Large intestine (tissue), 12 donors: ENCODE results near the gene MGST2. TPM values are rescaled to one million over a fixed set of nuclear protein-coding genes. Genes with fewer than 3 reads are reported as not detected.
A peak's percentile ranks its signal among the peaks of the same experiment; 100 is the strongest.

Experiments used
- DNase-seq, 2 donors: peaks; one replicate each; pipeline versions ENCODE4 v3.0.0 to v3.0.0-alpha.2; 2013
- H3K27ac ChIP-seq: one replicate; pipeline ENCODE4 v1.5.1; 2013; ENCODE audit warnings: low read length
- H3K27me3 ChIP-seq: 2 replicates; pipeline ENCODE4 v1.6.1; 2013; ENCODE audit warnings: low read length; ENCODE audit not compliant: control insufficient read depth, insufficient read depth
- H3K36me3 ChIP-seq: 2 replicates; pipeline ENCODE4 v1.6.1; 2013; ENCODE audit warnings: low read length; ENCODE audit not compliant: control insufficient read depth, insufficient read depth
- H3K4me1 ChIP-seq: one replicate; pipeline ENCODE4 v1.6.1; 2013; ENCODE audit warnings: low read length; ENCODE audit not compliant: control insufficient read depth, insufficient read depth
- H3K4me3 ChIP-seq: one replicate; pipeline ENCODE4 v1.5.1; 2013; ENCODE audit warnings: low read length
- H3K9me3 ChIP-seq: one replicate; pipeline ENCODE4 v1.6.1; 2013; ENCODE audit warnings: mild to moderate bottlenecking, low read depth, low read length, moderate library complexity; ENCODE audit not compliant: control insufficient read depth
- WGBS: methylation state at CpG from one replicate; pipeline ENCODE4 v1.1.5; 2013; ENCODE audit warnings: low lambda C conversion rate; ENCODE audit not compliant: insufficient coverage; 5-methylcytosine and 5-hydroxymethylcytosine counted together
- long read RNA-seq, 11 donors: transcript quantifications; one replicate each; lab custom pipeline, GENCODE V29; 2026
- polyA plus RNA-seq: library from polyadenylated mRNA; unstranded; fragments of 120-200 nt; gene quantifications from one replicate; pipeline ENCODE4 v1.2.1, GENCODE V29; 2013

The MGST2 gene
- 126 TPM for polyA plus RNA-seq
- long read RNA-seq, donor 1, transcript MGST2-201 (5 exons, 801 nt) = major isoform, 40 of 60 reads
- long read RNA-seq, donor 1, partial matches to known transcripts = 17 of 60 reads
- long read RNA-seq, donor 1, other reads (novel, unspliced or antisense) = 0 of 60 reads
- long read RNA-seq, donor 2, transcript MGST2-201 (5 exons, 801 nt) = major isoform, 102 of 168 reads
- long read RNA-seq, donor 2, partial matches to known transcripts = 62 of 168 reads
- long read RNA-seq, donor 2, other reads (novel, unspliced or antisense) = 0 of 168 reads
- long read RNA-seq, donor 3, transcript MGST2-204 (4 exons, 634 nt) = minor isoform, 9 of 318 reads
- long read RNA-seq, donor 3, transcript MGST2-201 (5 exons, 801 nt) = major isoform, 156 of 318 reads
- long read RNA-seq, donor 3, partial matches to known transcripts = 149 of 318 reads
- long read RNA-seq, donor 3, other reads (novel, unspliced or antisense) = 0 of 318 reads
- long read RNA-seq, donor 4, transcript MGST2-201 (5 exons, 801 nt) = major isoform, 21 of 22 reads
- long read RNA-seq, donor 4, partial matches to known transcripts = 0 of 22 reads
- long read RNA-seq, donor 4, other reads (novel, unspliced or antisense) = 0 of 22 reads
- long read RNA-seq, donor 5, transcript MGST2-201 (5 exons, 801 nt) = major isoform, 45 of 59 reads
- long read RNA-seq, donor 5, partial matches to known transcripts = 14 of 59 reads
- long read RNA-seq, donor 5, other reads (novel, unspliced or antisense) = 0 of 59 reads
- long read RNA-seq, donor 6, transcript MGST2-201 (5 exons, 801 nt) = major isoform, 67 of 111 reads
- long read RNA-seq, donor 6, partial matches to known transcripts = 40 of 111 reads
- long read RNA-seq, donor 6, other reads (novel, unspliced or antisense) = 0 of 111 reads
- long read RNA-seq, donor 7, transcript MGST2-201 (5 exons, 801 nt) = major isoform, 38 of 55 reads
- long read RNA-seq, donor 7, partial matches to known transcripts = 17 of 55 reads
- long read RNA-seq, donor 7, other reads (novel, unspliced or antisense) = 0 of 55 reads
- long read RNA-seq, donor 8, transcript MGST2-204 (4 exons, 634 nt) = minor isoform, 7 of 272 reads
- long read RNA-seq, donor 8, transcript MGST2-201 (5 exons, 801 nt) = major isoform, 160 of 272 reads
- long read RNA-seq, donor 8, partial matches to known transcripts = 102 of 272 reads
- long read RNA-seq, donor 8, other reads (novel, unspliced or antisense) = 0 of 272 reads
- long read RNA-seq, donor 9, transcript MGST2-201 (5 exons, 801 nt) = major isoform, 121 of 191 reads
- long read RNA-seq, donor 9, transcript MGST2-205 (6 exons, 437 nt) = minor isoform, 5 of 191 reads
- long read RNA-seq, donor 9, partial matches to known transcripts = 60 of 191 reads
- long read RNA-seq, donor 9, other reads (novel, unspliced or antisense) = 0 of 191 reads
- long read RNA-seq, donor 10, transcript MGST2-204 (4 exons, 634 nt) = minor isoform, 6 of 232 reads
- long read RNA-seq, donor 10, transcript MGST2-201 (5 exons, 801 nt) = major isoform, 151 of 232 reads
- long read RNA-seq, donor 10, partial matches to known transcripts = 72 of 232 reads
- long read RNA-seq, donor 10, other reads (novel, unspliced or antisense) = 0 of 232 reads
- long read RNA-seq, donor 11, transcript MGST2-201 (5 exons, 801 nt) = major isoform, 61 of 128 reads
- long read RNA-seq, donor 11, partial matches to known transcripts = 62 of 128 reads
- long read RNA-seq, donor 11, other reads (novel, unspliced or antisense) = 0 of 128 reads

DNA sequence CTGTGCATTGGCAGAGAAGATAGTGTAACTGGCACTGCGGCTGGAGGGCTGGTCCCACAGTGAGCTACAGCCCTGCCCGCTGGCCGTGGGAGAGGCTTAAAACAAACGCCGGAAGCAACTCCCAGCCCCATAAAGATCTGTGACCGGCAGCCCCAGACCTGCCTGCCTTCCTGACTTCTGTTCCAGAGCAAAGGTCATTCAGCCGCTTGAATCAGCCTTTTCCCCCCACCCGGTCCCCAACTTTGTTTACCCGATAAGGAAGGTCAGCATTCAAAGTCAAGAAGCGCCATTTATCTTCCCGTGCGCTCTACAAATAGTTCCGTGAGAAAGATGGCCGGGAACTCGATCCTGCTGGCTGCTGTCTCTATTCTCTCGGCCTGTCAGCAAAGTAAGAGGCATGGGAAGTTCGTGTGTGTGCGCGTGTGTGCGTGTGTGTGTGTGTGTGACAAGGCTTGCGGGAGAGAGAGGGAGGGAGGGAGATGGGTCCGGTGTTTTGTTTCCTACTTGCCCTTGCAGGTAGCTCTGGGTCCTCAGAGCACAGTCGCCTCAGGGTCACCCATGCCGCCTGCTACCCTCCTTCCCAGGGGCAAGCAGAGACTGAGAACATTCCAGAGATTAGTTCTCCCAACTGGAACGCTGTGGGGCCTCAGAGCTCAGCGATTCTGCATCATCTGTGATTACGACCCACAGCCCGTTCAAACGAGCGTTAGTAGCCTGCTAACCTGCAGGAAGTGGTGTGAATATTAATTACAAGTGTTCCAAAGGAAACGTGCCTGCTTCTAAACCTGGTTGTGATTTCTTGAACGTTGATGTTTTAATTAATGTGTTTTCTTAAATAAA, at the start of gene MGST2:
TSS of gene MGST2 (plus strand) at position 130 of the 840 bp plus-strand sequence. CDS start at position 331, 201 bp downstream.
- no peaks in the 10 kb centered on the region for H3K27me3 ChIP-seq
- WGBS = no CpG with 5 or more reads among the region's 32 CpGs
- H3K4me1 ChIP-seq = peaks cover 50% of the 10 kb centered on the region

DNA sequence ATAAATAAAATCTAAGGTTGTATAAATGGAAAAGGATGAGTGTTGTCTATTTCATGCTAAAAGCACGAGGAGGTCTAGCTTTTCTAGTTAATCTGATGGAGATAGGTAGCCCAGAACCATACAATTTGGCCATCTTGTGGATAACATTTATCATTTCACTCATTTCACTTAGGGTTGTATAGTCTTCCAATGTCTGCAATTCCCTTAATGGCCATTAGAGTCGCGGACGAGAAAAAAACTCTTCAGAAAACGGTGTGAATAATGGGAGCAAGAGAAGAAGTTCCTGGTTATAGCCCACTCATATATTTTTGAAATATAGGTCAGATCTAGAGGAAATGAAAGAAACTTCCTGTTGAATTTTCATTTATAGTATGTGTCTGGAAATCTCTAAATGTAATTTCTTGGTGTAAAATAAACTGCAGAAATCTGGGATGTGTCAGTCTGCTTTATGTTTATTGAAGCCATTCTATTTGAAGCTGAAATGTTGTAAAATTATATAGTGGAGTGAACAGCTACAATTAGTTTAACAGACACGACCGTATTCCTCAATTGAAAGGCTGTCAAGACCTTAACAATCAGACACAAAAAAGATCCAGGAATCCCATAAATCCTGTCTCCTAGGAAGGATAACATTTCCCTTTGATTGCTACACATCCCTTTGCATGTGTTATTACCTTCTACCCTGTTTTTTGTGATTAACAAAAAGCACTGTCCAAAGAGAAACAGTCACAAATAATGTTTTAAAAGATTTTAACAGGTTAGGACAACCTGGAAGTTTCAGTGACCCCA, 47.7 kb upstream of the MGST2 start:
- no peaks in the 10 kb centered on the region for H3K9me3 ChIP-seq
- no peak for DNase-seq
- no peak overlapping the region for H3K27ac ChIP-seq
- no peaks in the 10 kb centered on the region for H3K36me3 ChIP-seq
- whole genome bisulfite sequencing = 67% methylated on average over 1 of the region's 7 CpGs
- H3K4me1 ChIP-seq = no peaks in the 10 kb centered on the region
- H3K4me3 ChIP-seq = no peak overlapping the region
- no peaks in the 10 kb centered on the region for H3K27me3 ChIP-seq

More for the DNA sequence above, at the start of gene MGST2:
- peak; percentile 93 to 98 for DNase-seq
- H3K9me3 ChIP-seq = no peaks in the 10 kb centered on the region
- H3K36me3 ChIP-seq = no peaks in the 10 kb centered on the region
- H3K27ac ChIP-seq = peak within 1 kb of the TSS; percentile 93
- peak within 1 kb of the TSS; percentile 57 for H3K4me3 ChIP-seq

DNA sequence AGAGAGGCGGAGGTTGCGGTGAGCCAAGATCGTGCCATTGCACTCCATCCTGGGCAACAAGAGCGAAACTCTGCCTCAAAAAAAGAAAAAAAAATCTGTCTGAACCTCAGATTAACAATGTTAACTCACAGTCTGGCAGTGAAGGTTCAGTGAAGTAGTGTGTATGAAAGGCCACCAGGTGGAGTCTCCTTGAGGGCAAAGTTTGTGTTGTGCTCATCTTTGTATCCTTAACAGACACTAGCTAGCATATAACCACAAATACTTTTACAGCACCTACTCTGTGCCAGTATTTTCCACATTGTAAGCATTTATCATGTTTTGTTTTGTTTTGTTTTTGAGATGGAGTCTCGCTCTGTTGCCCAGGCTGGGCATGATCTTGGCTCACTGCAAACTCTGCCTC, 46.0 kb upstream of the MGST2 start:
- H3K36me3 ChIP-seq = no peaks in the 10 kb centered on the region

DNA sequence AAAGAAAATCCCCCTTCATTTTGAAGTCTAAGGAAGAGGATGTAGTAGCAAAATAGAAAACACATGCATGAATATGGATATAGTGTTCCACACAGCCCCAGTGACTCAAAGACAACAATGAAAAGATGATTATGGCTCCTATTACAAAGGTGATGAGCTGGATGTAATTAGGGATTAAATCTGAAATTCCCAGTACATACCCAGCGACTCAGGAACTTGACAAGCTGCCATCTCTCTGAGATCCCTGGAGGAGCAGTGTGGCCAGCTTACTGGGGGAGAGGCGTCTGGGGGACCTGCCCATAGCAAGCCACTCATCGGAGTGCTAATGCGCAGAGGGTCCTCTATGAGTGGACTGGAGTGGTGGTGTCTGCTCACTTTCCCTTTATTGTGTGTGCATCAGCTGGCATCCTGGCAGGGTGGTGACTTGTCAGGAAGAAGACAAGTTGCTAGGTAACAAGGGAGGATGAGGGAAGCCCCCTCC, 42.7 kb upstream of the MGST2 start:
- H3K4me1 ChIP-seq = no peaks in the 10 kb centered on the region
- no peaks in the 10 kb centered on the region for H3K36me3 ChIP-seq
- no CpG with 5 or more reads among the region's 4 CpGs for WGBS
- DNase-seq = no peak
- H3K27ac ChIP-seq = no peak overlapping the region
- H3K4me3 ChIP-seq = no peak overlapping the region
- H3K9me3 ChIP-seq = no peaks in the 10 kb centered on the region
- no peaks in the 10 kb centered on the region for H3K27me3 ChIP-seq

More for the DNA sequence above, 46.0 kb upstream of the MGST2 start:
- no peaks in the 10 kb centered on the region for H3K4me1 ChIP-seq
- no peak overlapping the region for H3K4me3 ChIP-seq
- no peaks in the 10 kb centered on the region for H3K9me3 ChIP-seq
- DNase-seq = no peak
- H3K27me3 ChIP-seq = no peaks in the 10 kb centered on the region
- no peak overlapping the region for H3K27ac ChIP-seq
- WGBS = no CpG with 5 or more reads among the region's 5 CpGs

DNA sequence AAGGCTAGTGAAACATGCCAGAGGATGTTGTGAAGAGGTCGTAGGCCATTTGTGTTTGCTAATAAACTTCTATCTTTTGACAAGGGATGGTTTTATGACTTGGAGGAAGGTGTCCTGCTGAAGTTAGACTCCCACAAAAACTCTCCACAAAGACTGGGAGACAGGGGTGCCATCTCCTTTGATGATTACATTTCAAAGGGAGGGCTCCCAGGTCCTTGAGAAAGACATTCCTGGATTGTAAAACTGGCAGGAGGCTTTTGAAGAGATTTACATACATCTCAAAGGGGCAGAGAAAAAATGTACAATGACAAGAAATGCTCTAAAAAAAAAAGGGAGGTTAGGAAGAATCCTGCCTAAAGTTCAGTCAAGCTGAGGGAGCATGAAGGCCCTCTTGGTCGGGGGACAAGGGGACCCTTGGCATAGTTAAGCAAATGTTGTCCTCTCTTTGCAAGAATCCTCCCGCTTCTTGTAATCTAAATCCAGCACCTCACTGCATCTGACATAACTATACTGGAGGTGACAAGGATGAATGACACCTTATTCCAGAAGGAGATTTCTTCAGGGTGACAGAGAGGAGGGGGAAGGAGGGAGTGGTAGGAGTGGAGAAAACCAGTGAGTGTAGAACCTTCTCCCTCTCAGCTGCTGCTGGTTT, 41.1 kb upstream of the MGST2 start:
- no peaks in the 10 kb centered on the region for H3K27me3 ChIP-seq
- no peaks in the 10 kb centered on the region for H3K9me3 ChIP-seq
- H3K36me3 ChIP-seq = no peaks in the 10 kb centered on the region
- no CpG with 5 or more reads among the region's 3 CpGs for WGBS
- no peak overlapping the region for H3K27ac ChIP-seq
- no peak overlapping the region for H3K4me3 ChIP-seq
- peaks cover 7% of the 10 kb centered on the region for H3K4me1 ChIP-seq
- no peak for DNase-seq

DNA sequence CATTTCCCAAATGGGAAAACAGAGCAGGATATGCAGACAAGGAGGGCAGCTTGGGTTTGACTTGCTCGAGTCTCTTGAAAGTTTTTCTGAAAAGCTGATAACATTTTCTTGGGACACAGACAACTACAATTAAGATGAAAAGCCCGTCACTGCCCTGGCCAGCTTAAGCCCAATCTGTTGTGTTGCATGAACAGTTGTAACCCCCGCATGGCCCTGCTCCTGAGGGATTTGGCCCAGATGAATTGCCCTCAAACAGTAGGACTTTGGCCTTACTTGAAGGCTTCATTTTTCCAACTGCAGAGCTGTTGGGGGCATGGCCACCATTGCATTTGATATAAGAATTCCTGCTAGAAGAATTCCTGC, 40.5 kb upstream of the MGST2 start:
- Histone ChIP-seq H3K4me1 (peaks cover 7% of the 10 kb centered on the region), H3K27me3 (no peaks in the 10 kb centered on the region), H3K9me3 (no peaks in the 10 kb centered on the region), H3K27ac (no peak overlapping the region), H3K4me3 (no peak overlapping the region), H3K36me3 (no peaks in the 10 kb centered on the region)
- WGBS = no CpG with 5 or more reads among the region's 3 CpGs
- no peak for DNase-seq

DNA sequence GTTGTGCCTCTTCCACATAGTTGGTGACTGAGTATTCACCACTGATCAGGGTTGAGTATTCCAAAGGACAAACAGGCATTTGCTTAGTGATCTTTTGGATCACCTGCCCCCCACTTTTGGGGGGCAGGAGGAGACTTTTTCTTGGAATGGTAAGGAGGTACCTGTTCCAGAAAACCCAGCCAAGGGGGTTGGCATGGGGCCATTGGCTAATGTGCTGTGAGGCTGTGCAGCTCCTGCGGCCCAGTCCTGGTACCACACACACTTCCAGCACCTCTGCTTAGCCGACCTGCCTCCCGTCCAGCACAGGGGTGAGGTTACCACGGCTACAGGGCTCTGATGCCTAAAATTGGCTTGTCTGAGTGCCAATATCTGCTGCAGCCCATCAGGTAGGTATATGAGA, 40.1 kb upstream of the MGST2 start:
- Histone ChIP-seq H3K4me3 (no peak overlapping the region), H3K27ac (no peak overlapping the region), H3K36me3 (no peaks in the 10 kb centered on the region), H3K27me3 (no peaks in the 10 kb centered on the region), H3K4me1 (peaks cover 7% of the 10 kb centered on the region), H3K9me3 (no peaks in the 10 kb centered on the region)
- WGBS = no CpG with 5 or more reads among the region's 4 CpGs
- DNase-seq = no peak
